CD4-positive, CD25-positive, alpha-beta regulatory T cell (primary cell): ENCODE results near the gene IL2RA. TPM values are rescaled to one million over a fixed set of nuclear protein-coding genes. Genes with fewer than 3 reads are reported as not detected.
A peak's percentile ranks its signal among the peaks of the same experiment; 100 is the strongest.
"Not testable (repeated sequence)": the region's sequence is repeated elsewhere in the genome, so short reads cannot be mapped to it uniquely, and the experiment has no call there.

Experiments used
- ATAC-seq, 2 donors: fragments of 150-1000 bp; cut with Tn5 transposase; one replicate each; pipeline ENCODE4 v1.10.0; 2021; ENCODE audit warnings: low read depth in 2 of 2, moderate number of reproducible peaks in 2 of 2, moderate library complexity in 1 of 2
- DNase-seq, 3 donors: peaks; one replicate each; pipeline versions ENCODE4 v3.0.0 to v3.0.0-alpha.2; 2012 to 2022; ENCODE audit warnings: mixed read lengths in 1 of 3
- H3K27ac ChIP-seq: one replicate; pipeline ENCODE4 v1.7.0; 2013; ENCODE audit warnings: mild to moderate bottlenecking, low read length; ENCODE audit not compliant: insufficient read depth, poor library complexity, severe bottlenecking
- H3K27me3 ChIP-seq: one replicate; pipeline ENCODE4 v1.7.0; 2013; ENCODE audit warnings: low read length; ENCODE audit not compliant: control insufficient read depth, insufficient read depth
- H3K36me3 ChIP-seq: one replicate; pipeline ENCODE4 v1.7.0; 2013; ENCODE audit warnings: mild to moderate bottlenecking, low read length, moderate library complexity; ENCODE audit not compliant: control insufficient read depth, insufficient read depth
- H3K4me1 ChIP-seq: 2 replicates; pipeline ENCODE4 v1.7.0; 2013; ENCODE audit warnings: mild to moderate bottlenecking, low read length; ENCODE audit not compliant: insufficient read depth, control insufficient read depth, poor library complexity, severe bottlenecking
- H3K4me3 ChIP-seq: one replicate; pipeline ENCODE4 v1.7.0; 2013; ENCODE audit warnings: low read depth, mild to moderate bottlenecking, low read length, moderate library complexity
- H3K9me3 ChIP-seq, 2 experiments: 1 replicate in 1 of 2; 2 replicates in 1 of 2; pipeline ENCODE4 v1.7.0; 2013; ENCODE audit warnings: low read length in 2 of 2, mild to moderate bottlenecking in 1 of 2, moderate library complexity in 1 of 2; ENCODE audit not compliant: control insufficient read depth in 2 of 2
- H3K27ac Mint-ChIP-seq, 3 donors: one replicate each; pipeline ENCODE4 v1.8.0; 2020 to 2022; ENCODE audit warnings: mild to moderate bottlenecking in 3 of 3, mixed read lengths in 3 of 3, moderate library complexity in 2 of 3
- H3K27me3 Mint-ChIP-seq: one replicate; pipeline ENCODE4 v1.8.0; 2022; ENCODE audit warnings: mild to moderate bottlenecking, mixed read lengths
- H3K36me3 Mint-ChIP-seq: one replicate; pipeline ENCODE4 v1.8.0; 2020; ENCODE audit warnings: mixed read lengths
- H3K4me1 Mint-ChIP-seq, 4 donors: one replicate each; pipeline ENCODE4 v1.8.0; 2020 to 2022; ENCODE audit warnings: mixed read lengths in 4 of 4, mild to moderate bottlenecking in 1 of 4
- H3K4me3 Mint-ChIP-seq, 4 donors: one replicate each; pipeline ENCODE4 v1.8.0; 2020 to 2022; ENCODE audit warnings: mild to moderate bottlenecking in 4 of 4, mixed read lengths in 4 of 4, moderate library complexity in 3 of 4
- H3K9me3 Mint-ChIP-seq, 7 donors: one replicate each; pipeline ENCODE4 v1.8.0; 2020 to 2022; ENCODE audit warnings: mixed read lengths in 7 of 7, mild to moderate bottlenecking in 3 of 7, moderate library complexity in 2 of 7
- polyA plus RNA-seq, 4 donors: library from polyadenylated mRNA; unstranded; fragments of 300-500 nt; fragmentation: Illumina TruSeq; gene quantifications; one replicate each; pipeline ENCODE4 v1.2.3, GENCODE V29; 2021
- total RNA-seq: library from RNA; stranded (reverse); gene quantifications from one replicate; pipeline ENCODE4 v1.2.3, GENCODE V29; 2022

IL2RA gene
- total and polyA plus RNA-seq, 5 donors from 2014 or later: 159 to 261 (median 195) TPM

DNA sequence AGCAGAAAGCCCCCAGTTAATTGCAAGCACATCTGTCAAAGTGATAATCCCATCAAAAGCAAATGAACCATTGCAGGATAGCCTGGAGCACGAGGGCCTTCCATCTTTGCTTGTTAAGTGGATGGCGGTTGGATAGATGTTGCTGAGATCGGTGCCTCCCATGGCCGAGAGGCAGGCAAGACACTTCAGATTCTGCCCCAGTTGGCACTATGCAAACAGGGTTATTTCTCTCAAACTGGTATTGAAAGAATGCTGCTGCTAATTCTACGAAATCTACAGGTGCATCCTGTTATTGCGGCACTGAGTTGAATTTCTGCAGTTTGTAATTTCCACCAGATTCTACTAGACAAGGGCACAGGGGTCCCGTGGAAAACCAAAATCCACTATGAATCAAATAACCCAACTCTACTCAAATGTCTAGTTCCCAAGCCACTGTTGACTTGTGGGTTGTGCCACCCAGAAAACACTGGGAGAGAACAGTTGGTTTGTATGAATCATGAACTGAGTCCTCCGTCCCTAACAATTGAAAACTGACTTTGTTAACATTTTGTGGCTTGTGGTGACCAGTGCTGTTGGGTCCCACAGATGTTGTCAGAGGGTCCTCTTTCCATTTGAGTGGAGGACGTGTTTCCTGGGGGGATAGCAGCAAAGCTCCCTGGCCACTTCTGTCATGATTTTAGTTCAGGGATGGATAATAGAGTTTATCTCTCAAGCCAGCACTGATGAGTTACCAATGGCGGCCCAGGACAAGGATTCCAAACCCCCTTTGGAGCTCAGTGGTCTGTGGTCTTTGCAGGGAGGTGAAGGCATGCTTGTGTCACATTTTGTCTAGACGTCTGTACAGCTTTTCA lies 7.1 kb upstream of the IL2RA start:
- H3K27ac Mint-ChIP-seq: peak overlapping the region; percentile 89 to 100 (median 98)
- peaks cover 42 to 100% (median 83%) of the 10 kb centered on the region in 4 donors for H3K4me1 Mint-ChIP-seq
- Histone ChIP-seq H3K9me3 (no peaks in the 10 kb centered on the region), H3K27ac (peak overlapping the region; percentile 94), H3K4me1 (peaks cover 93% of the 10 kb centered on the region), H3K4me3 (peak overlapping the region; percentile 83), H3K27me3 (no peaks in the 10 kb centered on the region), H3K36me3 (no peaks in the 10 kb centered on the region)
- no peaks in the 10 kb centered on the region for H3K27me3 Mint-ChIP-seq
- peaks cover 6% of the 10 kb centered on the region for H3K36me3 Mint-ChIP-seq
- H3K9me3 Mint-ChIP-seq: peaks cover 0 to 1% (median 0%) of the 10 kb centered on the region in 7 donors
- DNase-seq (peak; percentile 25 to 95 (median 75)), ATAC-seq (peak; percentile 62 to 64)
- H3K4me3 Mint-ChIP-seq: peak overlapping the region; percentile 81 to 91 (median 88)

DNA sequence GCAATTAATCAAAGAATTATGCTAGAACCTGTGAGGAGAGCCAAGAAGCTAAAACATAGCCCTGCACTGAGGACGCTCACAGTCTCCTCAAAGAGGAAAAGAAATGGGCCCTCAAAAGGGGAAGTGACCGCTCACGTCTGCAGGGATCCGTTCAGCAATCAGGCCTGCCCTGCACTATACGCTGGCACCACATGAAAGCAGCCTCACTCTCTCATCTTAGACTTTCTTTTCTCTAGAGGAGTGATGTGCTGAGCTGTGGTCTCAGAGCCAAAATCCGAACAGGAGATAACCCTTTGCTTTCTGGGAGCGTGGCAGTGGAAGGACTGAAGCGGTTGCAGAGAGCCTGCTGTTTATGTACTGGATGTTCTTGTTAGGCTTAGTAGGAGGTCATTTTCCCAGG lies 6.3 kb upstream of the IL2RA start:
- Histone ChIP-seq H3K4me1 (peaks cover 92% of the 10 kb centered on the region), H3K9me3 (no peaks in the 10 kb centered on the region), H3K27ac (peak overlapping the region; percentile 94), H3K27me3 (no peaks in the 10 kb centered on the region), H3K4me3 (peak overlapping the region; percentile 83), H3K36me3 (no peaks in the 10 kb centered on the region)
- H3K4me3 Mint-ChIP-seq: peak overlapping the region; percentile 81 to 91 (median 88)
- ATAC-seq (peak; percentile 45 to 50), DNase-seq (peak; percentile 42 to 87 (median 71))
- no peaks in the 10 kb centered on the region for H3K9me3 Mint-ChIP-seq
- H3K27me3 Mint-ChIP-seq: no peaks in the 10 kb centered on the region
- peaks cover 39 to 96% (median 77%) of the 10 kb centered on the region in 4 donors for H3K4me1 Mint-ChIP-seq
- peak overlapping the region; percentile 89 to 100 (median 98) for H3K27ac Mint-ChIP-seq
- H3K36me3 Mint-ChIP-seq: peaks cover 6% of the 10 kb centered on the region

DNA sequence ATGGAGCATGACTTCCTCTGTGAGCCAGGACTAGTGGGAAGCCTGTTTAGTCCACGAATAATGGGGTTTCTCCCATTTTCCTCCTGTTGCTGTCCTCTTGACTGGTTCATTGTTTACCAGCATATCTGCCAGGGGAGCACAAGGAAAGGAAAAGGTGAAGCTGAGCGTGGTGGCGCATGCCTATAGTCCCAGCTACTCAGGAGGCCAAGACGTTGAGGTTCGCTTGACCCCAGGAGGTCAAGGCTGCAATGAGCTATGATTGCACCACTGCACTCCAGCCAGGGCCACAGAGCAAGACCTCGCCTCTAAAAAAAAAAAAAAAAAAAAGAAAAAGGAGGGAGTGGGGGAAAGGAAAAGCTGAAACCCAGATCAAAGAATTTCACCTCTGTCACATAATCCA lies 5.8 kb upstream of the IL2RA start:
- Mint-ChIP-seq H3K9me3 (no peaks in the 10 kb centered on the region), H3K27me3 (no peaks in the 10 kb centered on the region), H3K27ac (peak overlapping the region; percentile 89 to 100 (median 98)), H3K36me3 (peaks cover 6% of the 10 kb centered on the region), H3K4me1 (peaks cover 38 to 93% (median 73%) of the 10 kb centered on the region in 4 donors), H3K4me3 (peak overlapping the region; percentile 81 to 91 (median 88))
- Histone ChIP-seq H3K9me3 (no peaks in the 10 kb centered on the region), H3K36me3 (no peaks in the 10 kb centered on the region), H3K27ac (peak overlapping the region; percentile 94), H3K4me3 (peak overlapping the region; percentile 83), H3K4me1 (peaks cover 92% of the 10 kb centered on the region), H3K27me3 (no peaks in the 10 kb centered on the region)
- ATAC-seq: no peak
- DNase-seq: peak in 1 of 3 donors; percentile 22

DNA sequence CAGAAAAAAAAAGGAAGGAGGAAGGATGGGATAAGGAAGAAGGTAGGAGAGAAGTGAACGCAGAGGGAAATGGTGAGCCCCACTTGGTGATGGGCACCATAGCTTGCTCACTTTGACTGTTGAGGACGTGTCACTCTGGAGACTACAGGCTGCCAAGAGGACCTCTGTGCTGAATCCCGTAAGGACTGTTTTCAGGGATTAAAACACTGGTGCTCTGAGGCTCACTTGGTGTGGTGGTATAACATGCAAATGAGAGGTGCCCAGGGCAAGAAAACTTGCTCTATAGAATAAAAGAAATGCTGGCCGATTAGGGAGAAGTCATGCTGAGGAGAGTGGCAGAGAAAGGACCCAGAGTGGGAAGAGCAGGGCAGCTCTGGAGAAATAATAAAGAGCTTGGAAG lies 5.3 kb upstream of the IL2RA start:
- no peaks in the 10 kb centered on the region for H3K9me3 Mint-ChIP-seq
- H3K27ac Mint-ChIP-seq: peak overlapping the region; percentile 48 to 100 (median 89)
- Histone ChIP-seq H3K4me3 (peak overlapping the region; percentile 83), H3K9me3 (no peaks in the 10 kb centered on the region), H3K27me3 (no peaks in the 10 kb centered on the region), H3K36me3 (no peaks in the 10 kb centered on the region), H3K27ac (peak overlapping the region; percentile 94), H3K4me1 (peaks cover 92% of the 10 kb centered on the region)
- H3K36me3 Mint-ChIP-seq: peaks cover 6% of the 10 kb centered on the region
- H3K4me3 Mint-ChIP-seq: peak overlapping the region; percentile 35 to 91 (median 88)
- H3K4me1 Mint-ChIP-seq: peaks cover 34 to 93% (median 72%) of the 10 kb centered on the region in 4 donors
- DNase-seq: peak in 1 of 3 donors; percentile 7
- H3K27me3 Mint-ChIP-seq: peaks cover 1% of the 10 kb centered on the region
- no peak for ATAC-seq

DNA sequence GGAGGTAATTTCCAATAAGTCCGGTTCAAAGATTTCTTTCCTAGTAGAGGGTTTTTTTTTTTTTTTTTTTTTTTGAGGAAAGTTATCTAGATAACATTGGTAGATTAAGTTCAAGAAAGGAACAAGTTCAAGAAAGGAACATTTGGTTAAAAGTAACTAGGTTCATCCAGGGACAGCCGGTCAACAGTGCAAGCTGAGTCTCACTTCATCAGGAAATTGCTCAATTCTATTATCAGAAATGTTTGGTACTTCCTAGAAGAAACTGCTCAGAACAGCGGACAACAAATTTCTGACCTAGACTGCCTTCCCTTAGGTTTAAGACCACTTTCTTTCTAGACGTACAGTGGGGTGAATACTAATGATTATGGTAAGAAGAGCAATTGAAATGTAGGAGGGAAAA lies 3.7 kb upstream of the IL2RA start:
- ATAC-seq (no peak), DNase-seq (peak in 1 of 3 donors; percentile 85)
- Histone ChIP-seq H3K4me1 (peaks cover 77% of the 10 kb centered on the region), H3K27ac (peak overlapping the region; percentile 61), H3K4me3 (peak overlapping the region; percentile 33), H3K36me3 (no peaks in the 10 kb centered on the region), H3K27me3 (no peaks in the 10 kb centered on the region), H3K9me3 (no peaks in the 10 kb centered on the region)
- peaks cover 26 to 80% (median 59%) of the 10 kb centered on the region in 4 donors for H3K4me1 Mint-ChIP-seq
- peaks cover 0 to 3% (median 0%) of the 10 kb centered on the region in 7 donors for H3K9me3 Mint-ChIP-seq
- H3K4me3 Mint-ChIP-seq: peak overlapping the region; percentile 33 to 85 (median 54)
- peaks cover 6% of the 10 kb centered on the region for H3K27me3 Mint-ChIP-seq
- H3K27ac Mint-ChIP-seq: peak overlapping the region; percentile 81 to 97 (median 89)
- peaks cover 6% of the 10 kb centered on the region for H3K36me3 Mint-ChIP-seq

DNA sequence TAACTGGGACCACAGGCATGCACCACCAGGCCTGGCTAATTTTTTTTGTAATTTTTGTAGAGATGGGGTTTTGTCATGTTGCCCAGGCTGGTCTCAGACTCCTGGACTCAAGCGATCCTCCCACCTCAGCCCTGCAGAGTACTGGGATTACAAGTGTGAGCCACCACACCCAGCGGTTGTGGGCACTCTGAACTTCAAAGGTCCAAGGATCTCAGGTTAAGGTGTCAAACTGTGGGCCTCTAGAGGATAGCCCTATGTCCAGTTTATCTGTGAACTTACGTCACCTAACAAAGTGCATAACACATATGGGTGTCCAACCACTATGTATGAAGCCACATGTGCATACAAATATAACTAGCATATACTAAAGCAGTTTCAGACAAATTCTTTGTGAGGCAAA lies 3.2 kb upstream of the IL2RA start:
- Histone ChIP-seq H3K9me3 (no peaks in the 10 kb centered on the region), H3K4me3 (peak overlapping the region; percentile 33), H3K27ac (peak overlapping the region; percentile 61), H3K36me3 (no peaks in the 10 kb centered on the region), H3K4me1 (peaks cover 73% of the 10 kb centered on the region), H3K27me3 (no peaks in the 10 kb centered on the region)
- Mint-ChIP-seq H3K4me3 (peak overlapping the region; percentile 33 to 85 (median 54)), H3K4me1 (peaks cover 22 to 76% (median 55%) of the 10 kb centered on the region in 4 donors), H3K27me3 (peaks cover 6% of the 10 kb centered on the region), H3K27ac (peak overlapping the region; percentile 81 to 97 (median 89)), H3K36me3 (peaks cover 3% of the 10 kb centered on the region), H3K9me3 (peaks cover 0 to 3% (median 0%) of the 10 kb centered on the region in 7 donors)
- ATAC-seq: no peak
- DNase-seq: peak in 1 of 3 donors; percentile 62

DNA sequence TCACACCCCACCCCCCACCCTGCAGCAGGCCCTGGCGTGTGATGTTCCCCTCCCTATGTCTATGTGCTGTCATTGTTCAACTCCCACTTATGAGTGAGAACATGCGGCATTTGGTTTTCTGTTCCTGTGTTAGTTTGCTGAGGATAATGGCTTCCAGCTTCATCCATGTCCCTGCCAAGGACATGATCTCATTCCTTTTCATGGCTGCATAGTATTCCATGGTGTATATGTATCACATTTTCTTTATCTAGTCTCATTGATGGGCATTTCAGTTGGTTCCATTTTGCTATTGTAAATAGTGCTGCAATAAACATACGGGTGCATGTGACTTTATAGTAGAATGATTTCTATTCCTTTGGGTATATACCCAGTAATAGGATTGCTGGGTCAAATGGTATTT lies 2.6 kb upstream of the IL2RA start:
- Mint-ChIP-seq H3K4me3 (peak overlapping the region in 3 of 4 donors; percentile 28 to 59 (median 52)), H3K27ac (peak overlapping the region; percentile 63 to 76 (median 67)), H3K4me1 (peaks cover 21 to 73% (median 51%) of the 10 kb centered on the region in 4 donors)
- not testable (repeated sequence) for H3K27me3 ChIP-seq, H3K36me3 ChIP-seq, H3K27me3 Mint-ChIP-seq, DNase-seq, ATAC-seq, H3K9me3 ChIP-seq, H3K9me3 Mint-ChIP-seq, H3K36me3 Mint-ChIP-seq, H3K4me3 ChIP-seq
- Histone ChIP-seq H3K27ac (peak overlapping the region; percentile 61), H3K4me1 (peaks cover 70% of the 10 kb centered on the region)
